GM23338 (cell line): Measurements from ENCODE around the gene NEURL1B. TPM values are rescaled to one million over a fixed set of nuclear protein-coding genes. Genes with fewer than 3 reads are reported as not detected.

Experiments
- ATAC-seq: fragments of 200-7000 bp; cut with Tn5 transposase; 3 replicates; pipeline ENCODE4 v1.9.1; 2020
- DNase-seq: peaks from one replicate; pipeline ENCODE4 v3.0.0-alpha.2; 2015; ENCODE audit warnings: low spot score
- H2AFZ ChIP-seq: fragments of 200-600 bp; sonication (generic); 2 replicates; pipeline ENCODE4 v1.8.0; 2016; ENCODE audit warnings: antibody characterized with exemption, mild to moderate bottlenecking, moderate library complexity
- H3F3A ChIP-seq: fragments of 200-600 bp; sonication (generic); replicated peaks from 2 replicates; pipeline ENCODE4 v1.8.0; 2017; ENCODE audit warnings: antibody characterized with exemption, mixed run types, low read depth
- H3K27ac ChIP-seq: fragments of 200-600 bp; sonication (generic); 2 replicates; pipeline ENCODE4 v1.6.1; 2016; ENCODE audit warnings: low read depth
- H3K27me3 ChIP-seq: fragments of 200-600 bp; sonication (generic); 2 replicates; pipeline ENCODE4 v1.8.0; 2016; ENCODE audit warnings: mild to moderate bottlenecking, mixed run types, moderate library complexity; ENCODE audit not compliant: insufficient read depth
- H3K36me3 ChIP-seq: fragments of 200-600 bp; sonication (generic); 2 replicates; pipeline ENCODE4 v1.8.0; 2016; ENCODE audit warnings: mild to moderate bottlenecking; ENCODE audit not compliant: insufficient read depth
- H3K4me1 ChIP-seq: fragments of 200-600 bp; sonication (generic); 2 replicates; pipeline ENCODE4 v1.8.0; 2016; ENCODE audit warnings: mild to moderate bottlenecking, moderate library complexity; ENCODE audit not compliant: insufficient read depth
- H3K4me2 ChIP-seq: fragments of 200-600 bp; sonication (generic); 2 replicates; pipeline ENCODE4 v1.7.1; 2017; ENCODE audit warnings: mixed run types
- H3K4me3 ChIP-seq: fragments of 200-600 bp; sonication (generic); 2 replicates; pipeline ENCODE4 v1.6.1; 2016; ENCODE audit warnings: mixed run types
- H3K79me2 ChIP-seq: fragments of 200-600 bp; sonication (generic); replicated peaks from 2 replicates; pipeline ENCODE4 v1.8.0; 2017; ENCODE audit warnings: mild to moderate bottlenecking; ENCODE audit not compliant: insufficient read depth
- H3K9me2 ChIP-seq: fragments of 200-600 bp; sonication (generic); 2 replicates; pipeline ENCODE4 v1.8.0; 2017; ENCODE audit not compliant: insufficient read depth
- H4K20me1 ChIP-seq: fragments of 200-600 bp; sonication (generic); replicated peaks from 2 replicates; pipeline ENCODE4 v1.8.0; 2017; ENCODE audit warnings: mild to moderate bottlenecking; ENCODE audit not compliant: insufficient read depth
- H3K27ac Mint-ChIP-seq: 2 replicates; pipeline ENCODE4 v1.8.0; 2020; ENCODE audit warnings: inconsistent platforms, mild to moderate bottlenecking, moderate library complexity, mixed read lengths
- H3K27me3 Mint-ChIP-seq: 3 replicates; pipeline ENCODE4 v1.8.0; 2022; ENCODE audit warnings: low read depth, mild to moderate bottlenecking, moderate library complexity, mixed read lengths, inconsistent platforms; ENCODE audit not compliant: insufficient read depth, poor library complexity
- H3K36me3 Mint-ChIP-seq: 3 replicates; pipeline ENCODE4 v1.8.0; 2021; ENCODE audit warnings: low read depth, mild to moderate bottlenecking, inconsistent platforms, moderate library complexity, mixed read lengths
- H3K4me1 Mint-ChIP-seq: 3 replicates; pipeline ENCODE4 v1.8.0; 2020; ENCODE audit warnings: mild to moderate bottlenecking, inconsistent platforms, mixed read lengths
- H3K4me3 Mint-ChIP-seq: 3 replicates; pipeline ENCODE4 v1.8.0; 2021; ENCODE audit warnings: moderate library complexity, mild to moderate bottlenecking, inconsistent platforms, mixed read lengths
- H3K9me3 Mint-ChIP-seq: 3 replicates; pipeline ENCODE4 v1.8.0; 2020; ENCODE audit warnings: moderate library complexity, mild to moderate bottlenecking, inconsistent platforms, mixed read lengths
- CREB1 ChIP-seq: fragments of 250-450 bp; sonication (Bioruptor Pico); IDR thresholded peaks from 2 replicates; pipeline ENCODE4 v1.5.0; 2020; ENCODE audit warnings: low read depth, mild to moderate bottlenecking, moderate library complexity
- EZH2 ChIP-seq: fragments of 200-600 bp; sonication (generic); IDR thresholded peaks from one replicate; pipeline ENCODE4 v1.8.0; 2017; ENCODE audit warnings: antibody characterized with exemption, mild to moderate bottlenecking, low read depth; ENCODE audit not compliant: unreplicated experiment
- JUNB ChIP-seq: IDR thresholded peaks from one replicate; pipeline ENCODE4 v1.6.1; 2016; ENCODE audit warnings: antibody characterized with exemption; ENCODE audit not compliant: unreplicated experiment
- NANOG ChIP-seq: IDR thresholded peaks from 2 replicates; pipeline ENCODE4 v1.6.1; 2016; ENCODE audit warnings: antibody characterized with exemption, borderline replicate concordance
- POLR2AphosphoS5 ChIP-seq: IDR thresholded peaks from 2 replicates; pipeline ENCODE4 v1.6.1; 2016; ENCODE audit warnings: antibody characterized with exemption, low read depth
- STAT1 ChIP-seq: IDR thresholded peaks from one replicate; pipeline ENCODE4 v1.6.1; 2016; ENCODE audit warnings: antibody characterized with exemption; ENCODE audit not compliant: unreplicated experiment
- ZNF114 ChIP-seq: fragments of 250-450 bp; sonication (Bioruptor Pico); IDR thresholded peaks from 2 replicates; pipeline ENCODE4 v1.5.0; 2020; ENCODE audit warnings: mild to moderate bottlenecking, moderate library complexity
- polyA plus RNA-seq: library from polyadenylated mRNA; unstranded; fragments of >200 nt; fragmentation: Nextera tagmentation; extraction: Ambion mirVana; gene quantifications from 2 replicates; pipeline ENCODE4 v1.2.1, GENCODE V29; 2016
- total RNA-seq: library from RNA; depleted of rRNA; stranded (reverse); fragments of >200 nt; shearing (Covaris generic); gene quantifications from 2 replicates; pipeline ENCODE4 v1.2.3, GENCODE V29; 2014
- TF ChIP-seq, protein P1 (sequence below): IDR thresholded peaks from one replicate; pipeline ENCODE4 v1.6.1; 2018; ENCODE audit warnings: antibody characterized with exemption; ENCODE audit not compliant: unreplicated experiment
- TF ChIP-seq, protein P2 (sequence below): fragments of 250-450 bp; sonication (Bioruptor Pico); IDR thresholded peaks from 2 replicates; pipeline ENCODE4 v1.5.0; 2020; ENCODE audit warnings: mild to moderate bottlenecking, moderate library complexity
- TF ChIP-seq, protein P3 (sequence below): IDR thresholded peaks from 2 replicates; pipeline ENCODE4 v1.6.1; 2016; ENCODE audit warnings: antibody characterized with exemption

The NEURL1B gene
- total and polyA plus RNA-seq, 2 experiments from 2014 or later, result 1.9 to 13.3 TPM

DNA sequence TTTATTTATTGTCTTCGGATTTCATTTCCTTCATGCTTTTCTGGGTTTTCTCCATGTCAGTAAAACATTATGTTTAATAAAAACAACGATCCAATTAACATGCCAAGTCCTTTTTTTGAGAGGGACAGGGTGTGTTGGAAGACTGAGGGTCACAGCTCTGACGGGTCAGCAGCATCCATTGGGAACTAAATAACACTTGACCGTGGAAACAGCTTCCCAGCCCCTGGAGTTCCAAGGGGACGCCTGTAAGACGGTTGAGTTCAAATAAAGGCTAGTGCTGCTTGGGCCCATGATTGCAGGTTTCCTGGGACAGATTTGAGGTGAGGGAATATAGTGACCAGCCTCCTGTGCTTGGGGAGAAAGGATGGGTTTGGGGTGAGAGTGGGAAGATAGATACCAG is 30.4 kb upstream of the NEURL1B start:
- Mint-ChIP-seq H3K36me3 (no peaks in the 10 kb centered on the region), H3K4me1 (peaks cover 6% of the 10 kb centered on the region), H3K27me3 (peaks cover 7% of the 10 kb centered on the region), H3K4me3 (no peak overlapping the region), H3K27ac (no peak overlapping the region), H3K9me3 (peaks cover 9% of the 10 kb centered on the region; the same call in 2 of the 3 replicates)
- no peaks in the 10 kb centered on the region for H3K9me2 ChIP-seq
- H2AFZ ChIP-seq, result no peak overlapping the region
- no peaks in the 10 kb centered on the region for H3K36me3 ChIP-seq
- no peaks in the 10 kb centered on the region for H3F3A ChIP-seq
- TF ChIP-seq CREB1 (CRISPR knock-in tag) (no peak), EZH2 (no peak), ZNF114 (CRISPR knock-in tag) (no peak), NANOG (no peak), POLR2AphosphoS5 (no peak), STAT1 (no peak), JUNB (no peak)
- TF ChIP-seq, protein P1, sequence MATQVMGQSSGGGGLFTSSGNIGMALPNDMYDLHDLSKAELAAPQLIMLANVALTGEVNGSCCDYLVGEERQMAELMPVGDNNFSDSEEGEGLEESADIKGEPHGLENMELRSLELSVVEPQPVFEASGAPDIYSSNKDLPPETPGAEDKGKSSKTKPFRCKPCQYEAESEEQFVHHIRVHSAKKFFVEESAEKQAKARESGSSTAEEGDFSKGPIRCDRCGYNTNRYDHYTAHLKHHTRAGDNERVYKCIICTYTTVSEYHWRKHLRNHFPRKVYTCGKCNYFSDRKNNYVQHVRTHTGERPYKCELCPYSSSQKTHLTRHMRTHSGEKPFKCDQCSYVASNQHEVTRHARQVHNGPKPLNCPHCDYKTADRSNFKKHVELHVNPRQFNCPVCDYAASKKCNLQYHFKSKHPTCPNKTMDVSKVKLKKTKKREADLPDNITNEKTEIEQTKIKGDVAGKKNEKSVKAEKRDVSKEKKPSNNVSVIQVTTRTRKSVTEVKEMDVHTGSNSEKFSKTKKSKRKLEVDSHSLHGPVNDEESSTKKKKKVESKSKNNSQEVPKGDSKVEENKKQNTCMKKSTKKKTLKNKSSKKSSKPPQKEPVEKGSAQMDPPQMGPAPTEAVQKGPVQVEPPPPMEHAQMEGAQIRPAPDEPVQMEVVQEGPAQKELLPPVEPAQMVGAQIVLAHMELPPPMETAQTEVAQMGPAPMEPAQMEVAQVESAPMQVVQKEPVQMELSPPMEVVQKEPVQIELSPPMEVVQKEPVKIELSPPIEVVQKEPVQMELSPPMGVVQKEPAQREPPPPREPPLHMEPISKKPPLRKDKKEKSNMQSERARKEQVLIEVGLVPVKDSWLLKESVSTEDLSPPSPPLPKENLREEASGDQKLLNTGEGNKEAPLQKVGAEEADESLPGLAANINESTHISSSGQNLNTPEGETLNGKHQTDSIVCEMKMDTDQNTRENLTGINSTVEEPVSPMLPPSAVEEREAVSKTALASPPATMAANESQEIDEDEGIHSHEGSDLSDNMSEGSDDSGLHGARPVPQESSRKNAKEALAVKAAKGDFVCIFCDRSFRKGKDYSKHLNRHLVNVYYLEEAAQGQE, result no peak
- TF ChIP-seq, protein P2, sequence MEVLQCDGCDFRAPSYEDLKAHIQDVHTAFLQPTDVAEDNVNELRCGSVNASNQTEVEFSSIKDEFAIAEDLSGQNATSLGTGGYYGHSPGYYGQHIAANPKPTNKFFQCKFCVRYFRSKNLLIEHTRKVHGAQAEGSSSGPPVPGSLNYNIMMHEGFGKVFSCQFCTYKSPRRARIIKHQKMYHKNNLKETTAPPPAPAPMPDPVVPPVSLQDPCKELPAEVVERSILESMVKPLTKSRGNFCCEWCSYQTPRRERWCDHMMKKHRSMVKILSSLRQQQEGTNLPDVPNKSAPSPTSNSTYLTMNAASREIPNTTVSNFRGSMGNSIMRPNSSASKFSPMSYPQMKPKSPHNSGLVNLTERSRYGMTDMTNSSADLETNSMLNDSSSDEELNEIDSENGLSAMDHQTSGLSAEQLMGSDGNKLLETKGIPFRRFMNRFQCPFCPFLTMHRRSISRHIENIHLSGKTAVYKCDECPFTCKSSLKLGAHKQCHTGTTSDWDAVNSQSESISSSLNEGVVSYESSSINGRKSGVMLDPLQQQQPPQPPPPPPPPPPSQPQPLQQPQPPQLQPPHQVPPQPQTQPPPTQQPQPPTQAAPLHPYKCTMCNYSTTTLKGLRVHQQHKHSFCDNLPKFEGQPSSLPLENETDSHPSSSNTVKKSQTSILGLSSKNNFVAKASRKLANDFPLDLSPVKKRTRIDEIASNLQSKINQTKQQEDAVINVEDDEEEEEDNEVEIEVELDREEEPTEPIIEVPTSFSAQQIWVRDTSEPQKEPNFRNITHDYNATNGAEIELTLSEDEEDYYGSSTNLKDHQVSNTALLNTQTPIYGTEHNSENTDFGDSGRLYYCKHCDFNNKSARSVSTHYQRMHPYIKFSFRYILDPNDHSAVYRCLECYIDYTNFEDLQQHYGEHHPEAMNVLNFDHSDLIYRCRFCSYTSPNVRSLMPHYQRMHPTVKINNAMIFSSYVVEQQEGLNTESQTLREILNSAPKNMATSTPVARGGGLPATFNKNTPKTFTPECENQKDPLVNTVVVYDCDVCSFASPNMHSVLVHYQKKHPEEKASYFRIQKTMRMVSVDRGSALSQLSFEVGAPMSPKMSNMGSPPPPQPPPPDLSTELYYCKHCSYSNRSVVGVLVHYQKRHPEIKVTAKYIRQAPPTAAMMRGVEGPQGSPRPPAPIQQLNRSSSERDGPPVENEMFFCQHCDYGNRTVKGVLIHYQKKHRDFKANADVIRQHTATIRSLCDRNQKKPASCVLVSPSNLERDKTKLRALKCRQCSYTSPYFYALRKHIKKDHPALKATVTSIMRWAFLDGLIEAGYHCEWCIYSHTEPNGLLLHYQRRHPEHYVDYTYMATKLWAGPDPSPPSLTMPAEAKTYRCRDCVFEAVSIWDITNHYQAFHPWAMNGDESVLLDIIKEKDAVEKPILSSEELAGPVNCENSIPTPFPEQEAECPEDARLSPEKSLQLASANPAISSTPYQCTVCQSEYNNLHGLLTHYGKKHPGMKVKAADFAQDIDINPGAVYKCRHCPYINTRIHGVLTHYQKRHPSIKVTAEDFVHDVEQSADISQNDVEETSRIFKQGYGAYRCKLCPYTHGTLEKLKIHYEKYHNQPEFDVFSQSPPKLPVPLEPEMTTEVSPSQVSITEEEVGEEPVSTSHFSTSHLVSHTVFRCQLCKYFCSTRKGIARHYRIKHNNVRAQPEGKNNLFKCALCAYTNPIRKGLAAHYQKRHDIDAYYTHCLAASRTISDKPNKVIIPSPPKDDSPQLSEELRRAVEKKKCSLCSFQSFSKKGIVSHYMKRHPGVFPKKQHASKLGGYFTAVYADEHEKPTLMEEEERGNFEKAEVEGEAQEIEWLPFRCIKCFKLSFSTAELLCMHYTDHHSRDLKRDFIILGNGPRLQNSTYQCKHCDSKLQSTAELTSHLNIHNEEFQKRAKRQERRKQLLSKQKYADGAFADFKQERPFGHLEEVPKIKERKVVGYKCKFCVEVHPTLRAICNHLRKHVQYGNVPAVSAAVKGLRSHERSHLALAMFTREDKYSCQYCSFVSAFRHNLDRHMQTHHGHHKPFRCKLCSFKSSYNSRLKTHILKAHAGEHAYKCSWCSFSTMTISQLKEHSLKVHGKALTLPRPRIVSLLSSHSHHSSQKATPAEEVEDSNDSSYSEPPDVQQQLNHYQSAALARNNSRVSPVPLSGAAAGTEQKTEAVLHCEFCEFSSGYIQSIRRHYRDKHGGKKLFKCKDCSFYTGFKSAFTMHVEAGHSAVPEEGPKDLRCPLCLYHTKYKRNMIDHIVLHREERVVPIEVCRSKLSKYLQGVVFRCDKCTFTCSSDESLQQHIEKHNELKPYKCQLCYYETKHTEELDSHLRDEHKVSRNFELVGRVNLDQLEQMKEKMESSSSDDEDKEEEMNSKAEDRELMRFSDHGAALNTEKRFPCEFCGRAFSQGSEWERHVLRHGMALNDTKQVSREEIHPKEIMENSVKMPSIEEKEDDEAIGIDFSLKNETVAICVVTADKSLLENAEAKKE (CRISPR knock-in tag), result no peak
- TF ChIP-seq, protein P3, sequence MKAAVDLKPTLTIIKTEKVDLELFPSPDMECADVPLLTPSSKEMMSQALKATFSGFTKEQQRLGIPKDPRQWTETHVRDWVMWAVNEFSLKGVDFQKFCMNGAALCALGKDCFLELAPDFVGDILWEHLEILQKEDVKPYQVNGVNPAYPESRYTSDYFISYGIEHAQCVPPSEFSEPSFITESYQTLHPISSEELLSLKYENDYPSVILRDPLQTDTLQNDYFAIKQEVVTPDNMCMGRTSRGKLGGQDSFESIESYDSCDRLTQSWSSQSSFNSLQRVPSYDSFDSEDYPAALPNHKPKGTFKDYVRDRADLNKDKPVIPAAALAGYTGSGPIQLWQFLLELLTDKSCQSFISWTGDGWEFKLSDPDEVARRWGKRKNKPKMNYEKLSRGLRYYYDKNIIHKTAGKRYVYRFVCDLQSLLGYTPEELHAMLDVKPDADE, result no peak
- no peaks in the 10 kb centered on the region for H4K20me1 ChIP-seq
- H3K27ac ChIP-seq, result no peak overlapping the region
- no peaks in the 10 kb centered on the region for H3K27me3 ChIP-seq
- no peak overlapping the region for H3K4me2 ChIP-seq
- no peaks in the 10 kb centered on the region for H3K4me1 ChIP-seq
- no peaks in the 10 kb centered on the region for H3K79me2 ChIP-seq
- ATAC-seq, result no peak
- no peak overlapping the region for H3K4me3 ChIP-seq
- no peak for DNase-seq
